Mucosa of rectum (tissue), 2 donors: ENCODE measurements around the gene ICAM4.

Experiments
- H3K27ac ChIP-seq, 2 donors: one replicate each; pipeline ENCODE4 v1.7.0; 2013; ENCODE audit warnings: inconsistent platforms in 2 of 2, low read depth in 2 of 2, low read length in 2 of 2
- H3K27me3 ChIP-seq, 2 donors: one replicate each; pipeline ENCODE4 v1.7.0; 2013; ENCODE audit warnings: low read length in 2 of 2; ENCODE audit not compliant: control insufficient read depth in 2 of 2, insufficient read depth in 2 of 2
- H3K36me3 ChIP-seq, 2 donors: one replicate each; pipeline ENCODE4 v1.7.0; 2013; ENCODE audit warnings: low read length in 2 of 2; ENCODE audit not compliant: control insufficient read depth in 2 of 2, insufficient read depth in 2 of 2
- H3K4me1 ChIP-seq, 2 donors: one replicate each; pipeline ENCODE4 v1.7.0; 2013; ENCODE audit warnings: low read length in 2 of 2, mild to moderate bottlenecking in 1 of 2; ENCODE audit not compliant: control insufficient read depth in 2 of 2, insufficient read depth in 2 of 2
- H3K4me3 ChIP-seq, 2 donors: one replicate each; pipeline ENCODE4 v1.7.0; 2013; ENCODE audit warnings: low read length in 2 of 2
- H3K9ac ChIP-seq, 2 donors: one replicate each; pipeline ENCODE4 v1.7.0; 2013; ENCODE audit warnings: low read length in 2 of 2, low read depth in 1 of 2, mild to moderate bottlenecking in 1 of 2
- H3K9me3 ChIP-seq, 2 donors: one replicate each; pipeline ENCODE4 v1.7.0; 2013; ENCODE audit warnings: low read length in 2 of 2; ENCODE audit not compliant: control insufficient read depth in 2 of 2
- donor health status: healthy.
- donor health status: Normal muscosa, but diverticular disease.

Gene ICAM4

DNA sequence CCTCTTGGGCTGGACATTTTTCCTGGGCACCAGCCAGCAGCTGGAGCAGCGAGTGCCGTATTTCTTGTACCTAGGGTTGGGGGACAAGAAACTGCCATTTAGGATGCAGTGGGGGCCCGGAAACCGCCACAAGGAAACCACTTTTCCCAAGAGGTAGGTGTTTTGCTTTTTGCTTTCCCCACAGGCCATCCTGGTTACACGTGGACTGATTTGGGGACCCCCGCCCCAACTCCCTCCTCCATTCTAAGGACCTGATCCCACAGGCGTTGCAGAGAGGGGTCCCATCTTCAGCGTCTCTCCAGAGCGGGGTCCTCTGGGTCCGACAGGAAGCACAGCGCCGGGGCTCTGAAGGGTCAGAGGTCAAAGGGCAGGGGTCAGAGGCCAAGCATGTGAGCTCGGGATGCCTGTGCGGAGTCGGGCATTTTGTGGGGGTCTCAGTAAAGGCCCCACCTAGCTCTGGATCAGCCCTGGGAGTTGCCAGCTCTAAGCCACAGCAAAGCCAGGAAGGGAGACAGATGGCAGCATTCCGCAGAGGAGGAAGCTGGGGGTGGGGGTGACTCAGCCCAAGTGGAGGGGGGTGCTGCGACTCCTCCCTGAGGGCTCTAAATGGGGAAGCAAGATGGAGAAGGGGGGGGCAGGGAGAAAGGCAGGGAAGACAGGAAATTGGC is 18.5 kb downstream of the ICAM4 start:
- H3K9me3 ChIP-seq: no peaks in the 10 kb centered on the region
- H3K9ac ChIP-seq: no peak overlapping the region
- H3K36me3 ChIP-seq: no peaks in the 10 kb centered on the region
- H3K4me3 ChIP-seq: no peak overlapping the region
- no peak overlapping the region for H3K27ac ChIP-seq
- no peaks in the 10 kb centered on the region for H3K27me3 ChIP-seq
- no peaks in the 10 kb centered on the region for H3K4me1 ChIP-seq

DNA sequence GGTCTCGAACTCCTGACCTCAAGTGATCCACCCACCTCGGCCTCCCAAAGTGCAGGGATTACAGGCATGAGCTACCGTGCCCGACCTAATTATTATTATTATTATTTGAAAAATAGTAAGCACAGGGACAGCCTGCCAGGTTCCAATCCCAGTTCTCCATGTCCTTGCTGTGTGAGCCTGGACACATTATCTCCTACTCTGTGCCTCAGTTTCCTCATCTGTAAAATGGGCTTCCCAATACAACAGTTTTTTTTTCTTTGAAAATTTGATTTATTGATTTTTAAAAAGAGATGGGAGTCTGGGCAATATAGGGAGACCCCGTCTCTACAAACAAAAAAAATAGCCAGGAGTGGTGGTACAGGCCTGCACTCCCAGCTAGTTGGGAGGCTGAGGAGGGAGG is 19.6 kb downstream of the ICAM4 start:
- H3K27ac ChIP-seq: no peak overlapping the region
- H3K4me1 ChIP-seq: no peaks in the 10 kb centered on the region
- no peak overlapping the region for H3K9ac ChIP-seq
- no peak overlapping the region for H3K4me3 ChIP-seq
- H3K27me3 ChIP-seq: no peaks in the 10 kb centered on the region
- no peaks in the 10 kb centered on the region for H3K9me3 ChIP-seq
- H3K36me3 ChIP-seq: no peaks in the 10 kb centered on the region

DNA sequence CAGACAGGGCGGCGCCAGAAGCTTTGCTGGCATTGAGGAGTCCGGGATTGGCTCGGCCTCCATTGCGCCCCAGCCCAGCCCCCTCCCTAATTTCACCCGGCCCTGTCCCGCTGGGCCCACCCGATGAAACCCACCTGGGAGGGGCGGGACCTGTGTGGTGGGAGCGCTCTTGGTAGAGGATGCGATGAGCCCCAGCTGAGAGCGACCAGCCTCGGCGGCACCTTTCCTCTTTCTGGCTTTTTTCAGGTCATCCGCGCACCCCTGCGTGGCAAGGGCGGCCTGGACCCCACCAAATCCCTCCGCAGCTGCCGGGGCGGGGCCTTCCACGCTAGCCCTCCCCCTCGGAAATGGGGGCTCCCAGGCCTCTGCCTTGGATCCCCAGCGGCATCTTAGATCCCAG is 22.7 kb downstream of the ICAM4 start, which contains the start of gene ZGLP1:
TSS of gene ZGLP1 (minus strand) at position 393 of the 400 bp plus-strand sequence.
- Histone ChIP-seq H3K36me3 (peaks cover 0 to 2% of the 10 kb centered on the region in 2 donors), H3K9me3 (no peaks in the 10 kb centered on the region), H3K27ac (no peak within 1 kb of the TSS), H3K4me1 (no peaks in the 10 kb centered on the region), H3K4me3 (no peak within 1 kb of the TSS), H3K27me3 (no peaks in the 10 kb centered on the region), H3K9ac (no peak within 1 kb of the TSS)

DNA sequence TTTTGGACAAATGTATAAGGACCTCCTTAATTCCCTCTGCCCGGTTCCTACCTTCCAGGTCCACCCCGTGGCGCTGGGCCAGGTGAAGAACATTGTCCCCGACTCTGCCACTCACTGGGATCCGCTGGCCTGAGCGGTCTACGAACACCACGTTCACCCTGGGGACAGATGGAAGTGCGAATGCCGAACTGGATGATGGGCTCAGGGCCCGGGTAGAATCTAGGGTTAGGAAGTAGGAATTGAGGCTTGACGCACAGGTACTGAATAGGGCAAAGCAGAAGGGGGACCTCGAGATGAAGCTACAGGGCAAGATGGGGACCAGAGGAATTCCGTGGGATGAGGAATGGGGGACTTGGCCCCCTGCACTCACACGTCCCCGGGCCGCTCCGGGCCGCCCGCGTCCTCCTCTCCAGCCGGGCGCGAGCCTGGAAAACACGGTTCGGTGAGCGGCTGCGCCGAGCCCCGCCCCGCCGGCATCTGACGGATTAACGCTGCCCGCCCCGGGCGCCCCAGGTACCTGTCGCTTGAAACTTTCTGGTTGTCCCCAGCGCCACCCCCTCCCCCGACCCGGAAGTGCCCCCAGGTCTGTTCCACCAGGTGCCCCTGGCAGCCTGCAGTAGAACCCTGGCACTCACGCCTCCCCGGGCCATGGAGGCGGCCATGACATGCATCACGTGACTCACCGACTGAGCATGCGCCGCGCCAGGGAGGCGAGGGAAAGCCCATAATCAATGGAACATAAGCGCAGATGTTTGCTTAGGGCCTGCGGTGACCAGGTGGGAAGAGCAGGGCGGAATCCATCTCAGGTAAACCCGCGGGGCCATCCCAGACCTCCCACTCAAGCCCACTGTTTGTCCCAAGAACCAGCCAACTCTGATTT is 28.8 kb downstream of the ICAM4 start, which contains the start of gene FDX2:
TSS of gene FDX2 (minus strand) at position 681 of the 880 bp plus-strand sequence. CDS start at position 662, 19 bp downstream.
- peak within 1 kb of the TSS in 1 of 2 donors; percentile 52 for H3K27ac ChIP-seq
- H3K4me1 ChIP-seq: peaks cover 5 to 6% of the 10 kb centered on the region in 2 donors
- peaks cover 17 to 22% of the 10 kb centered on the region in 2 donors for H3K36me3 ChIP-seq
- no peaks in the 10 kb centered on the region for H3K9me3 ChIP-seq
- peak within 1 kb of the TSS; percentile 81 to 83 for H3K4me3 ChIP-seq
- H3K9ac ChIP-seq: peak within 1 kb of the TSS; percentile 52 to 54
- H3K27me3 ChIP-seq: no peaks in the 10 kb centered on the region

DNA sequence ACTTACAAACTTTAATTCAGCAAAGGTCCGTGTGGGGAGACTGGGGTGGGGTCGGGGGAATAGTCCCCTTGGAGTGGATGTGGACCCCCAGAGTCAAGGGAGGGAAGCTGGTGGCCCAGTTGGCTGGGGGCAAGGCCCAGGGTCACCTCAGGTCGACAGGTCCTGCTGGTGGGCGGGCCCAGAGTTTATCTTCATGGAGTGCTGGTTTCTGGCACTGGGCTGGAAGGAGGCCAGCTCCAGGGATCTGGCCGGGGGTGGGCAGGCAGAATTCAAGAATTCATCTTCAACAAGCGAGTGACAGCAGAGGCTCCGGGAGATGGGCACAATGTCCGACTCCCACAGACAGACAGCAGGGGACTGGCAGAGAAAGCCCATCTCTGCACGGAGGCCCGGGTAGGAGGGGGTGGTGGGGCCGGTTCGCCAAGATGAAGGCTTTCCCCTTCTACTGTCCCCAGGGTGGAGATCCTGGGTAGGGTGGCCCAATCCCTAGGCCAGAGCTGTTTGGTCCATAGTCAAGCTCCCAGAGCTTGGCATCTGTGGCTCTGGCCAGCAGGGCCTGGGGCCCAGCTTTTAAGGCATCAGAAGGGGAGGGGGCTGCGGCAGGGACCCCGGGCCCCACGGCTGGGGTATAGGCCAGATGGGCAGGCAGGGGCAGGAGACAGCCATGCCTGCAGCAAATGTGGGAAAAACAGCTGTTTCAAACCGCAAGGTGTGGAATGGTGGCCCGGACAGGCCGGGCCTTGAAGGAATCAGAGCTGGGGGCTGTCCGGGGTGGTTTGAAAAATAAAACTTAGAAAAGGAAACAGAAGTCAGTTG is 29.7 kb downstream of the ICAM4 start:
- no peaks in the 10 kb centered on the region for H3K27me3 ChIP-seq
- peak overlapping the region in 1 of 2 donors; percentile 52 for H3K27ac ChIP-seq
- no peaks in the 10 kb centered on the region for H3K9me3 ChIP-seq
- peaks cover 18 to 29% of the 10 kb centered on the region in 2 donors for H3K36me3 ChIP-seq
- peak overlapping the region; percentile 81 to 83 for H3K4me3 ChIP-seq
- peaks cover 13% of the 10 kb centered on the region in 2 donors for H3K4me1 ChIP-seq
- H3K9ac ChIP-seq: peak overlapping the region in 1 of 2 donors; percentile 52

DNA sequence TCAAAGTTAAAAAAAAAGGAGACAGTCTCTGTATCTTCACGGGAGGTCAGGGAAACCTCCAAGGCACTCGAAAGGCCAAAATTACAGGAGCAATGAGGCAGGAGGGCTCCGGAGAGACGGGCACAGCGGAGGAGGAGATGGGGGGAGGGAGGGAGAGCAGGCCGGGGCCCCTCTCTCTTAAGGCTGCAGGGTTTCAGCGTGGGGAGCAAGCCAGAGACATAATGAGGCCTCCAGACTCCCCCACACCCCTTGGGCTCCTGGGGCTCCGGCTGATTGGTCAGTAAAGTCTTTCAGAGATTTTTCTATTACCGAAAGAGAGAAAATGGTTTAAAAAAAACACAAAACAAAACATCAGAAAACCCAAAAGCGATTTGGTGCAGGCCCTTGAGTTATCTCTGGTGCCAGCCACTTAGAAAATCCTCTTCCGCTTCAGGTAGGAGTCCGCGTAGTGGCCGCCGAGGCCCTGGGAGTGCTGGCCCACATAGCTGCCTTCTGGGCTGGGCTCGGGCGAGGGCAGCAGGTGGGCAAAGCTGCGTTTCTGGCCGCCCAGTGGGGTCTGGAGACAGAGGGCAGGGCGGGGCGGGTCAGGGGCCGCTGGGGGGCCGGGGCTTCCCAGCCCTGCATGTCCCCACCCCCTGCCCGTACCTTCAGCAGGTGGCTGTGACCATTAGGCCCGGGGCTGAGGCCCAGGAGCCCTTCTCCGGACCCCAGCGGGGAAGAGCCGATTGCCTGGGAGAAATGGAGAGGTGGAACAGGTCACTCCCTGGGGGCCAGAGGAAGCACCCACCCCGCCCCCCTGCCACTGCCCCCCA is 30.5 kb downstream of the ICAM4 start:
- Histone ChIP-seq H3K4me3 (no peak overlapping the region), H3K27ac (no peak overlapping the region), H3K9ac (no peak overlapping the region), H3K4me1 (peaks cover 20 to 21% of the 10 kb centered on the region in 2 donors), H3K27me3 (no peaks in the 10 kb centered on the region), H3K36me3 (peaks cover 26 to 32% of the 10 kb centered on the region in 2 donors), H3K9me3 (no peaks in the 10 kb centered on the region)

DNA sequence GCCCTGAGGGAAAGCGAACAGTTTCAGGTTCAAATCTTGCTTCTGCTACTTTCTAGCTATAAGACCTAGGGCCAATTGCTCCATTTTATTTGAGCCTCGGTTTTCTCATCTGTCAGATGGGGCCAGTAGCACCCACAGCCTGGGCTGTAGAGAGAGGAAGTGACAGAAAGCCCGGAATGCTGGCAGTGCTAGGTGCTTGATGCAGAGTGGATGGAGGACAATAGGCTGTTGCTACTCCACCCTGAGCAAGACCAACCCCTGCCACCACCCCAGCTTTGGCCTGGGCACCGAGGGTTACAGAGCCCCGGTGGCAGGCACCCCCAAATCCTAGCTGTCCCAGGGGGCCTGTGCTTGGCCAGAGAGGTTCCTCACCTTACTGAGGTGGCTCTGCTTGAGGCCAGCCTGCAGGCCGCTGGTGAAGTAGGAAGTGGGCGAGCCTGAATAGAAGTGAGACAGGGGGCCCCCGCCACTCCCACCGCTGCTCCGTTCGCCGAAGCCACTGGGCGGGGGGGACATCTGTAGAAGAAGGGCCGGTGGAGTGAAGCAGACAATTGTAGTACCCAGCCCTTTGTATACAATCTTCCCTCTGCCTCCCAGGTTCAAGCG is 31.2 kb downstream of the ICAM4 start:
- H3K4me3 ChIP-seq: no peak overlapping the region
- peaks cover 29 to 37% of the 10 kb centered on the region in 2 donors for H3K36me3 ChIP-seq
- no peaks in the 10 kb centered on the region for H3K9me3 ChIP-seq

DNA sequence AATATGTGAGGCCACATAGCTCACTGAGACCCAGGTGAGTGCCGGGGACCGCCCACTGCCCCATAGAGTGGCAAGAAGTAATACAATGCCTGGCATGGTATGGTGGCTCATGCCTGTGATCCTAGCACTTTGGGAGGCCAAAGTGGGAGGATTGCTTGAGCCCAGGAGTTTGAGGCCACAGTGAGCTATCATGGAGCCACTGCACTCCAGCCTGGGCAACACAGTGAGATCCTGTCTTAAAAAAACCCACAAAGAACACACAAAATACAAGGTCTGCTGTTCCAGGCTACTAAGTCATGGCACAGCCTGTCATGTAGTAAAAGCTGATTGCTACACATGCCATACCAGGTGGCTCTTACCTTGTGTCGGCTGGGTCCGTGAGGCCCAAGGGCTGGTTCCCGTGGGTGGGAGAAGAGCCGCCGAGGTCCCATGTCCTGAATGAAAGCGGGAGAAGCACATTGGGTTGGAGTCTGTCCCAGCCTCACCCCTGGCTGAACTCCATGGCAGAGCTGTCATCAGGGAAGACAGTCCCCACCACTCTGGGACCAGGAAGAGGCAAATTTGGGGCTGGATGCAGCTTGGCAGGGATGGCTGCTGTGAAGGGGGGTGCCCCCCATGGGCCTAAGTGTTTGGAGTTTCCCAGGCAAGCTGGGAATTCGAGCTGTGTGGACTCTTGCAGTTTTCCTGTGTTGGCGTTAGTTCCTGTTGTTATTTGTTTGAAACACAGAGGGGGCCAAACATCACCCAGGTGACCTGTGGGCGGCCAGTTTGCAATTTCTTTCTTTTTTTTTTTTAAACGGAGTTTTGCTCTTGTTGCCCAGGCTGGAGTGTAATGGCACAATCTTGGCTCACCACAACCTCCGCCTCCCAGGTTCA is 32.3 kb downstream of the ICAM4 start:
- Histone ChIP-seq H3K27me3 (no peaks in the 10 kb centered on the region), H3K36me3 (peaks cover 29 to 42% of the 10 kb centered on the region in 2 donors), H3K27ac (no peak overlapping the region), H3K4me3 (no peak overlapping the region), H3K9ac (no peak overlapping the region), H3K4me1 (peaks cover 29 to 30% of the 10 kb centered on the region in 2 donors), H3K9me3 (no peaks in the 10 kb centered on the region)

More for the DNA sequence above, 31.2 kb downstream of the ICAM4 start:
- Histone ChIP-seq H3K27me3 (no peaks in the 10 kb centered on the region), H3K9ac (no peak overlapping the region), H3K27ac (no peak overlapping the region), H3K4me1 (peaks cover 28% of the 10 kb centered on the region in 2 donors)
